ENCODE results near the gene FCHSD2. TPM values are rescaled to one million over a fixed set of nuclear protein-coding genes. Genes with fewer than 3 reads are reported as not detected.

Gene FCHSD2
- total RNA-seq, 1 donor from 2014 or later: 18.0 TPM

Other genes with a start within 250 kb of the FCHSD2 start
- gene P2RY2, start 76.0 kb upstream of the FCHSD2 start, total RNA-seq: 0.51 and 1.2 TPM in 2 replicates
- 0.05 TPM in 1 of 2 replicates, not detected in the other for gene P2RY6, start 130.0 kb upstream of the FCHSD2 start, total RNA-seq
- gene ARHGEF17, start 166.0 kb upstream of the FCHSD2 start, total RNA-seq: 25.0 and 55.4 TPM in 2 replicates
- 6.7 and 7.8 TPM in 2 replicates for gene RELT, start 234.1 kb upstream of the FCHSD2 start, total RNA-seq

All from dermis blood vessel endothelial cell (primary cell).